Activated T-cell treated with anti-CD3 and anti-CD28 coated beads for 1 hour (primary cell): ENCODE results near the gene GPR137B.
"Not testable (repeated sequence)": the region's sequence is repeated elsewhere in the genome, so short reads cannot be mapped to it uniquely, and the experiment has no call there.

Experiments used
- DNase-seq: peaks from one replicate; pipeline ENCODE4 v3.0.0-alpha.2; 2020; ENCODE audit warnings: low read depth

Gene GPR137B

GRCh38 chr1:236144446-236145150, 2.3 kb downstream of the GPR137B start:
- DNase-seq = no peak

- no peak for DNase-seq
Observed at GRCh38 chr1:236147068-236147467, 4.7 kb downstream of the GPR137B start.

- DNase-seq = no peak
Observed at GRCh38 chr1:236147521-236148469, 5.5 kb downstream of the GPR137B start.

- DNase-seq = no peak
Observed at GRCh38 chr1:236148470-236148845, 6.1 kb downstream of the GPR137B start.

GRCh38 chr1:236149003-236149595, 6.8 kb downstream of the GPR137B start:
- DNase-seq = no peak

GRCh38 chr1:236149696-236150228, 7.4 kb downstream of the GPR137B start:
- DNase-seq = no peak

- DNase-seq = no peak
Observed at GRCh38 chr1:236150311-236150955, 8.1 kb downstream of the GPR137B start.

- no peak for DNase-seq
Observed at GRCh38 chr1:236150986-236151385, 8.6 kb downstream of the GPR137B start.

- no peak for DNase-seq
Observed at GRCh38 chr1:236151739-236152424, 9.5 kb downstream of the GPR137B start.

- no peak for DNase-seq
Observed at GRCh38 chr1:236154126-236154525, 11.8 kb downstream of the GPR137B start.

- no peak for DNase-seq
Observed at GRCh38 chr1:236154671-236155398, 12.5 kb downstream of the GPR137B start.

GRCh38 chr1:236155399-236155767, 13.0 kb downstream of the GPR137B start:
- no peak for DNase-seq

GRCh38 chr1:236155841-236156503, 13.6 kb downstream of the GPR137B start:
- DNase-seq = no peak

GRCh38 chr1:236156512-236157208, 14.3 kb downstream of the GPR137B start:
- no peak for DNase-seq

GRCh38 chr1:236158072-236158471, 15.7 kb downstream of the GPR137B start:
- DNase-seq = not testable (repeated sequence)

GRCh38 chr1:236158719-236159118, 16.4 kb downstream of the GPR137B start:
- DNase-seq = no peak

- DNase-seq = no peak
Observed at GRCh38 chr1:236159704-236160539, 17.6 kb downstream of the GPR137B start.

- no peak for DNase-seq
Observed at GRCh38 chr1:236160540-236161127, 18.3 kb downstream of the GPR137B start.
